GM18867 (cell line): Measurements from ENCODE around the gene EMCN.
"Not testable (repeated sequence)": the region's sequence is repeated elsewhere in the genome, so short reads cannot be mapped to it uniquely, and the experiment has no call there.

Experiments
- ATAC-seq: cut with Tn5 transposase; IDR thresholded peaks from one replicate; pipeline ENCODE4 v1.9.1; 2021; ENCODE audit warnings: mild to moderate bottlenecking, moderate library complexity; ENCODE audit not compliant: unreplicated experiment

The EMCN gene

GRCh38 chr4:100517864-100518341 is at the start of gene EMCN:
Gene EMCN (minus strand): TSS chr4:100518022. CDS start chr4:100517914, 108 bp downstream.
- no peak for ATAC-seq

GRCh38 chr4:100566396-100566795 is 48.6 kb upstream of the EMCN start:
- ATAC-seq: no peak

- ATAC-seq: no peak
Observed at GRCh38 chr4:100557306-100557705, 39.5 kb upstream of the EMCN start.

- ATAC-seq: no peak
Observed at GRCh38 chr4:100555611-100556337, 38.0 kb upstream of the EMCN start.

- no peak for ATAC-seq
Observed at GRCh38 chr4:100548200-100548560, 30.4 kb upstream of the EMCN start.

GRCh38 chr4:100547541-100548199 is 29.8 kb upstream of the EMCN start:
- ATAC-seq: no peak

GRCh38 chr4:100545427-100545826 is 27.6 kb upstream of the EMCN start:
- no peak for ATAC-seq

GRCh38 chr4:100540131-100540530 is 22.3 kb upstream of the EMCN start:
- ATAC-seq: no peak

- no peak for ATAC-seq
Observed at GRCh38 chr4:100539706-100540105, 21.9 kb upstream of the EMCN start.

- no peak for ATAC-seq
Observed at GRCh38 chr4:100533741-100534140, 15.9 kb upstream of the EMCN start.

- ATAC-seq: not testable (repeated sequence)
Observed at GRCh38 chr4:100530161-100530560, 12.3 kb upstream of the EMCN start.

- ATAC-seq: no peak
Observed at GRCh38 chr4:100525686-100526085, 7.9 kb upstream of the EMCN start.

GRCh38 chr4:100519205-100519604 is 1.4 kb upstream of the EMCN start:
- no peak for ATAC-seq

GRCh38 chr4:100516225-100516624 is 1.6 kb downstream of the EMCN start:
- ATAC-seq: no peak

- ATAC-seq: no peak
Observed at GRCh38 chr4:100511896-100512295, 5.9 kb downstream of the EMCN start.

- no peak for ATAC-seq
Observed at GRCh38 chr4:100510551-100510950, 7.3 kb downstream of the EMCN start.

GRCh38 chr4:100509386-100509785 is 8.4 kb downstream of the EMCN start:
- no peak for ATAC-seq

GRCh38 chr4:100508691-100509090 is 9.1 kb downstream of the EMCN start:
- ATAC-seq: no peak

GRCh38 chr4:100504086-100504874 is 13.5 kb downstream of the EMCN start:
- no peak for ATAC-seq

- ATAC-seq: no peak
Observed at GRCh38 chr4:100497791-100498190, 20.0 kb downstream of the EMCN start.

- ATAC-seq: no peak
Observed at GRCh38 chr4:100495074-100495473, 22.7 kb downstream of the EMCN start.

- no peak for ATAC-seq
Observed at GRCh38 chr4:100494166-100494565, 23.7 kb downstream of the EMCN start.
